HCT116 (cell line): Measurements from ENCODE around the gene RBM25. TPM values are rescaled to one million over a fixed set of nuclear protein-coding genes. Genes with fewer than 3 reads are reported as not detected.

Experiments used
- ATAC-seq: fragments of 200-7000 bp; cut with Tn5 transposase; 2 replicates; pipeline ENCODE4 v1.9.1; 2020; ENCODE audit warnings: mild to moderate bottlenecking, moderate library complexity
- BruUV-seq: library from RNA; stranded (reverse); fragments of 400-500 nt; replicated peaks from 2 replicates; lab custom pipeline; 2021; lab: Mats Ljungman, UMichigan
- CTCF ChIA-PET: fragments of 300-600 bp; sonication (Branson Sonifier 250); formaldehyde crosslinking; loops from one replicate; lab custom pipeline; 2021; ENCODE audit warnings: antibody characterized with exemption; lab: Charles Lee
- POLR2A ChIA-PET: fragments of 300-600, 350-600 bp; sonication (Branson Sonifier 250); formaldehyde crosslinking; loops from one replicate; lab custom pipeline; 2021; ENCODE audit warnings: antibody characterized with exemption; lab: Charles Lee
- RAD21 ChIA-PET, 2 experiments: fragments of 300-600 bp; sonication (Branson Sonifier 250); formaldehyde crosslinking; loops; one replicate each; lab custom pipeline; 2023; ENCODE audit warnings: low total read pairs in 2 of 2; ENCODE audit not compliant: uncharacterized antibody in 2 of 2, unreplicated experiment in 2 of 2, low non-redundant PET in 1 of 2; lab: Charles Lee
- DNase-seq: peaks from one replicate; pipeline ENCODE4 v3.0.0-alpha.2; 2010; ENCODE audit warnings: low read depth, low spot score
- H2AFZ ChIP-seq: fragments of 200-600 bp; shearing (Covaris generic), sonication (generic); 2 replicates; pipeline ENCODE4 v1.6.1; 2017; ENCODE audit warnings: low read depth, mixed run types, mixed read lengths, antibody characterized with exemption, low read length; ENCODE audit not compliant: poor library complexity, severe bottlenecking
- H3K27ac ChIP-seq: 2 replicates; pipeline ENCODE4 v1.5.1; 2012; ENCODE audit warnings: low read depth, low read length
- H3K27me3 ChIP-seq: fragments of 200-600 bp; sonication (generic); 2 replicates; pipeline ENCODE4 v1.6.1; 2016; ENCODE audit warnings: mixed run types, low read length, mixed read lengths; ENCODE audit not compliant: insufficient read depth
- H3K36me3 ChIP-seq, 2 experiments: fragments of 200-500 bp in 1 of 2; fragments of 200-600 bp in 1 of 2; sonication (Bioruptor generic) in 1 of 2; sonication (generic) in 1 of 2; 2 replicates each; pipeline versions ENCODE4 v1.5.1 to v1.6.1; 2014 to 2016; ENCODE audit warnings: low read length in 2 of 2, inconsistent platforms in 1 of 2, mixed read lengths in 1 of 2, mixed run types in 1 of 2; ENCODE audit not compliant: insufficient read depth in 2 of 2, control insufficient read depth in 1 of 2
- H3K4me1 ChIP-seq, 2 experiments: fragments of 200-600 bp in 1 of 2; sonication (generic) in 1 of 2; 2 replicates each; pipeline versions ENCODE4 v1.5.1 to v1.6.1; 2012 to 2017; ENCODE audit warnings: low read length in 2 of 2, inconsistent platforms in 1 of 2, mild to moderate bottlenecking in 1 of 2, mixed read lengths in 1 of 2, mixed run types in 1 of 2, moderate library complexity in 1 of 2; ENCODE audit not compliant: insufficient read depth in 2 of 2, control insufficient read depth in 1 of 2
- H3K4me2 ChIP-seq: fragments of 200-600 bp; sonication (generic); 2 replicates; pipeline ENCODE4 v1.6.1; 2017; ENCODE audit warnings: mixed run types, low read length, mixed read lengths
- H3K4me3 ChIP-seq, 2 experiments: fragments of 200-600 bp in 1 of 2; sonication (generic) in 1 of 2; replicated peaks in 1 of 2; 2 replicates each; pipeline ENCODE4 v1.5.1; 2011 to 2016; ENCODE audit warnings: low read length in 2 of 2, control low read depth in 1 of 2, low read depth in 1 of 2, mild to moderate bottlenecking in 1 of 2, mixed read lengths in 1 of 2, mixed run types in 1 of 2
- H3K79me2 ChIP-seq: fragments of 200-600 bp; sonication (generic); 2 replicates; pipeline ENCODE4 v1.6.1; 2017; ENCODE audit warnings: mild to moderate bottlenecking, mixed run types, low read length, moderate library complexity, mixed read lengths; ENCODE audit not compliant: insufficient read depth
- H3K9ac ChIP-seq: fragments of 200-600 bp; sonication (generic); 2 replicates; pipeline ENCODE4 v1.6.1; 2016; ENCODE audit warnings: low read length, mixed read lengths
- H3K9me2 ChIP-seq: fragments of 200-600 bp; sonication (generic), shearing (Covaris generic); 2 replicates; pipeline ENCODE4 v1.6.1; 2017; ENCODE audit warnings: mixed run types, mild to moderate bottlenecking, moderate library complexity; ENCODE audit not compliant: insufficient read depth
- H3K9me3 ChIP-seq, 2 experiments: fragments of 200-500 bp in 1 of 2; fragments of 200-600 bp in 1 of 2; sonication (Bioruptor generic) in 1 of 2; sonication (generic) in 1 of 2; 2 replicates each; pipeline ENCODE4 v1.6.1; 2014 to 2017; ENCODE audit warnings: low read length in 2 of 2, mixed read lengths in 2 of 2, inconsistent platforms in 1 of 2, low read depth in 1 of 2, mild to moderate bottlenecking in 1 of 2, mixed run types in 1 of 2, moderate library complexity in 1 of 2; ENCODE audit not compliant: control insufficient read depth in 1 of 2, insufficient read depth in 1 of 2
- H4K20me1 ChIP-seq: fragments of 200-600 bp; sonication (generic), shearing (Covaris generic); 2 replicates; pipeline ENCODE4 v1.6.1; 2017; ENCODE audit warnings: mixed run types, mild to moderate bottlenecking, moderate library complexity; ENCODE audit not compliant: insufficient read depth
- ATF3 ChIP-seq: IDR thresholded peaks from 2 replicates; pipeline ENCODE4 v1.6.1; 2012
- CBX3 ChIP-seq: IDR thresholded peaks from 2 replicates; pipeline ENCODE4 v1.6.1; 2012; ENCODE audit warnings: low read depth
- CEBPB ChIP-seq: IDR thresholded peaks from 2 replicates; pipeline ENCODE4 v1.6.1; 2012; ENCODE audit warnings: low read depth
- CTCF ChIP-seq, 3 experiments: fragments of 200-600 bp in 1 of 3; sonication (generic) in 1 of 3; IDR thresholded peaks in 2 of 3; conservative IDR thresholded peaks in 1 of 3; 2 replicates each; pipeline ENCODE4 v1.5.1; 2012 to 2017; ENCODE audit warnings: low read depth in 2 of 3, low read length in 2 of 3, antibody characterized with exemption in 1 of 3, borderline replicate concordance in 1 of 3, control low read depth in 1 of 3, mild to moderate bottlenecking in 1 of 3, mixed read lengths in 1 of 3, mixed run types in 1 of 3, moderate library complexity in 1 of 3; ENCODE audit not compliant: insufficient read depth in 1 of 3
- EGR1 ChIP-seq: IDR thresholded peaks from 2 replicates; pipeline ENCODE4 v1.6.1; 2012; ENCODE audit warnings: low read depth
- ELF1 ChIP-seq: IDR thresholded peaks from 2 replicates; pipeline ENCODE4 v1.6.1; 2012; ENCODE audit warnings: low read depth, borderline replicate concordance
- POLR2AphosphoS5 ChIP-seq: IDR thresholded peaks from 2 replicates; pipeline ENCODE4 v1.6.1; 2011; ENCODE audit warnings: mild to moderate bottlenecking, low read depth, low read length, moderate library complexity
- RAD21 ChIP-seq: IDR thresholded peaks from 2 replicates; pipeline ENCODE4 v1.6.1; 2012; ENCODE audit warnings: low read depth, mild to moderate bottlenecking
- REST ChIP-seq: IDR thresholded peaks from 2 replicates; pipeline ENCODE4 v1.6.1; 2012; ENCODE audit warnings: low read depth
- intact Hi-C: fragments of 100-400 bp; cut with micrococcal nuclease; formaldehyde crosslinking; loops from 2 replicates; pipeline ENCODE4 v1.10.0; 2022
- total RNA-seq: library from RNA; stranded (reverse); gene quantifications from one replicate; pipeline ENCODE4 v1.2.1, GENCODE V29; 2021; ENCODE audit not compliant: unreplicated experiment

The RBM25 gene
- total RNA-seq, 1 experiment from 2014 or later = 80.1 TPM

- no TSS peak for BruUV-seq
- no peaks in the 10 kb centered on the region for H3K4me1 ChIP-seq
- no peak overlapping the region for H3K9ac ChIP-seq
- no peak for DNase-seq
- peaks cover 20 to 27% of the 10 kb centered on the region in 2 experiments for H3K36me3 ChIP-seq
- no peak overlapping the region for H3K27ac ChIP-seq
- no peak for ATAC-seq
- no peaks in the 10 kb centered on the region for H4K20me1 ChIP-seq
- H3K4me3 ChIP-seq = no peak overlapping the region
- no peaks in the 10 kb centered on the region for H3K27me3 ChIP-seq
- no peak overlapping the region for H3K4me2 ChIP-seq
- CTCF ChIA-PET = interaction anchor here (0.9 to 1.8 kb wide), 10 partner anchors 9 to 490 kb away, joined by 3 to 37 read pairs (median 4); partner anchors contain the start of gene PAPLN
- TF ChIP-seq RAD21 (no peak), ELF1 (no peak), CBX3 (no peak), ATF3 (no peak), REST (no peak), CTCF (IDR thresholded peaks at IDR 0.05 in 2 of 3, conservative IDR thresholded peaks at IDR 0.05 in 1 of 3; ENCODE audit: borderline replicate concordance in 1 of 3, insufficient read depth in 1 of 3, low read depth in 2 of 3, low read length in 2 of 3) (no peak), CEBPB (no peak), POLR2AphosphoS5 (no peak), EGR1 (no peak)
- no peak overlapping the region for H2AFZ ChIP-seq
- no peaks in the 10 kb centered on the region for H3K9me3 ChIP-seq
- no peaks in the 10 kb centered on the region for H3K79me2 ChIP-seq
- intact Hi-C loops = loop anchor here (2.0 to 5.0 kb wide), 3 partner anchors 112 to 460 kb away; no protein-coding TSS in a partner anchor
- H3K9me2 ChIP-seq = no peaks in the 10 kb centered on the region
- RAD21 ChIA-PET = no interaction called here
- POLR2A ChIA-PET = no interaction called here
Observed at GRCh38 chr14:73172500-73172899, 114.2 kb downstream of the RBM25 start.
